AG04449 (cell line): ENCODE measurements around the gene SMG6.
A peak's percentile ranks its signal among the peaks of the same experiment; 100 is the strongest.

Experiments
- CTCF ChIA-PET: fragments of 350-600 bp; formaldehyde crosslinking; extraction: SDS; loops from one replicate; lab custom pipeline; 2021; ENCODE audit warnings: antibody characterized with exemption; lab: Yijun Ruan, JAX
- POLR2A ChIA-PET: fragments of 400-600, 350-600 bp; formaldehyde crosslinking; extraction: SDS; loops from one replicate; lab custom pipeline; 2020; ENCODE audit warnings: antibody characterized with exemption, inconsistent platforms; lab: Yijun Ruan, JAX
- DNase-seq: peaks from one replicate; pipeline ENCODE4 v3.0.0-alpha.2; 2010; ENCODE audit warnings: low read depth, low spot score
- H3K4me3 ChIP-seq: 2 replicates; pipeline ENCODE4 v1.5.1; 2011; ENCODE audit warnings: low read depth, mild to moderate bottlenecking, control low read depth, low read length
- TF ChIP-seq, protein P1 (sequence below): IDR thresholded peaks from one replicate; pipeline ENCODE4 v1.5.1; 2011; ENCODE audit warnings: mild to moderate bottlenecking, moderate library complexity, low read length, control low read depth, inconsistent platforms; ENCODE audit not compliant: insufficient read depth; ENCODE audit errors: missing control alignments

Gene SMG6

DNA sequence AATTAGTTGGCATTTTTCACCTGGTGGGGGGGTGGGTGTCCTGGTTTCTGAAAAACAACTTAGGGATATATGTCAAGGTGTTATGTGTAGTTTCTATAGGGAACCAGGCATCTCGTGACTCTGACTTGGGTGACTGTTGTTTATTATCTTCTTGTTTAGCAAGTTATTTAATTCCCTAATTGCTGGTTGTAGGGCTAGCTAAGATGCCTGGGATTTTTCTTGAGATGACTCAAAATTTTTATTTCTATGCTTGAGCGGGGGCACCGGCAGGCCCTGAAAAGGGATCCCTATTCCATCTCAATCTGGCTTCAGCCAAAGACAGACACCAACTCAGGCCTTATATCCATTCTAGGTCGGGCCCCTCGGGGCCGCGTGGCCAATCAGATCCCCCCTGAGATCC lies 270.4 kb downstream of the SMG6 start:
- peak overlapping the region; percentile 20; the same call in 1 of the 2 replicates for H3K4me3 ChIP-seq
- TF ChIP-seq, protein P1, sequence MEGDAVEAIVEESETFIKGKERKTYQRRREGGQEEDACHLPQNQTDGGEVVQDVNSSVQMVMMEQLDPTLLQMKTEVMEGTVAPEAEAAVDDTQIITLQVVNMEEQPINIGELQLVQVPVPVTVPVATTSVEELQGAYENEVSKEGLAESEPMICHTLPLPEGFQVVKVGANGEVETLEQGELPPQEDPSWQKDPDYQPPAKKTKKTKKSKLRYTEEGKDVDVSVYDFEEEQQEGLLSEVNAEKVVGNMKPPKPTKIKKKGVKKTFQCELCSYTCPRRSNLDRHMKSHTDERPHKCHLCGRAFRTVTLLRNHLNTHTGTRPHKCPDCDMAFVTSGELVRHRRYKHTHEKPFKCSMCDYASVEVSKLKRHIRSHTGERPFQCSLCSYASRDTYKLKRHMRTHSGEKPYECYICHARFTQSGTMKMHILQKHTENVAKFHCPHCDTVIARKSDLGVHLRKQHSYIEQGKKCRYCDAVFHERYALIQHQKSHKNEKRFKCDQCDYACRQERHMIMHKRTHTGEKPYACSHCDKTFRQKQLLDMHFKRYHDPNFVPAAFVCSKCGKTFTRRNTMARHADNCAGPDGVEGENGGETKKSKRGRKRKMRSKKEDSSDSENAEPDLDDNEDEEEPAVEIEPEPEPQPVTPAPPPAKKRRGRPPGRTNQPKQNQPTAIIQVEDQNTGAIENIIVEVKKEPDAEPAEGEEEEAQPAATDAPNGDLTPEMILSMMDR = no peak
- DNase-seq = no peak
- POLR2A ChIA-PET = interaction anchor here (1.7 kb wide), 1 partner anchor 9 kb away, joined by 4 read pairs; the partner anchor contains the start of gene OVCA2
- CTCF ChIA-PET = interaction anchor here (0.6 to 15.3 kb wide), 7 partner anchors 9 to 247 kb away, joined by 3 to 223 read pairs (median 5); partner anchors contain the start of gene HIC1

GRCh38 chr17:2030779-2031163 lies 272.8 kb downstream of the SMG6 start:
- ChIA-PET CTCF (interaction anchor here (1.0 to 15.3 kb wide), 8 partner anchors 10 to 219 kb away, joined by 3 to 223 read pairs (median 6); partner anchors contain the start of gene OVCA2), POLR2A (no interaction called here)
- no peak for DNase-seq
- TF ChIP-seq, protein P1 = peak; percentile 71
- H3K4me3 ChIP-seq = peak overlapping the region; percentile 100

- ChIA-PET POLR2A (interaction anchor here (1.0 kb wide), 1 partner anchor 38 kb away, joined by 4 read pairs; no protein-coding TSS in a partner anchor), CTCF (interaction anchor here (0.6 to 15.3 kb wide), 5 partner anchors 11 to 148 kb away, joined by 3 to 223 read pairs (median 20); partner anchors contain the start of gene OVCA2)
- peak within 1 kb of the TSS; percentile 100 for H3K4me3 ChIP-seq
- TF ChIP-seq, protein P1 = no peak
- no peak for DNase-seq
Observed at GRCh38 chr17:2029911-2030778, 273.4 kb downstream of the SMG6 start, which contains the start of gene DPH1. Gene DPH1 (plus strand): TSS chr17:2030153. CDS start chr17:2030170, 17 bp downstream.

DNA sequence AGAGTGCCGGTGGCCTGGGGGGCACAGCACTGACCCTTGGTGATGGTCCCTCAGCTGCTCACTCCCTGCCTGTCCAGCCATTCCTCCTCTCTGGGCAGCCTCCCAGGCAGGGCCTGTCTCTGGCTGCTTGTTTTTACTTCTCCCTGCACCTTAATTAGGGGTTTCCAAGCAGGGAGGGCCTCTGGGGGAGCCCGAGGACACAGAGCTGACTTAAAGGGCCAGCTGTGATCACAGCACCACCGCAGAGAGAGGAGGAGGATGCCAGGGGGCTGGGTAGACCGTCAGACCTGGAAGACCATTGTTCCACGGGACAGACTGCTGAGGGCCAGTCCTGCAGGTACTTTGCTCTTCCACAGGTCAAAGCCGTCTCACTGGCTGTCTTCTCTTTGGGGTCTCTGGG lies 274.8 kb downstream of the SMG6 start:
- H3K4me3 ChIP-seq = no peak overlapping the region
- TF ChIP-seq, protein P1 = peak; percentile 16
- ChIA-PET CTCF (interaction anchor here (0.7 to 15.3 kb wide), 6 partner anchors 9 to 388 kb away, joined by 3 to 223 read pairs (median 16); no protein-coding TSS in a partner anchor), POLR2A (no interaction called here)
- DNase-seq = no peak

- no peak overlapping the region for H3K4me3 ChIP-seq
- POLR2A ChIA-PET = no interaction called here
- TF ChIP-seq, protein P1 = no peak
- no peak for DNase-seq
- CTCF ChIA-PET = interaction anchor here (0.7 to 15.3 kb wide), 5 partner anchors 8 to 388 kb away, joined by 3 to 223 read pairs (median 28); no protein-coding TSS in a partner anchor
Observed at GRCh38 chr17:2028234-2028614, 275.4 kb downstream of the SMG6 start.
